HepG2 (cell line): ENCODE measurements around the gene FMC1. TPM values are rescaled to one million over a fixed set of nuclear protein-coding genes. Genes with fewer than 3 reads are reported as not detected.
A peak's percentile ranks its signal among the peaks of the same experiment; 100 is the strongest.

Experiments used
- ELK4 ChIP-seq: sonication (generic); formaldehyde crosslinking; IDR thresholded peaks from 2 replicates; pipeline ENCODE4 v1.9.0; 2021; ENCODE audit warnings: missing genetic modification reagents, borderline replicate concordance
- EZH2 ChIP-seq: conservative IDR thresholded peaks from 2 replicates; pipeline ENCODE4 v1.6.1; 2012; ENCODE audit warnings: mild to moderate bottlenecking, low read depth, low read length, moderate library complexity
- HDAC6 ChIP-seq: fragments of 200-600 bp; sonication (generic); IDR thresholded peaks from 2 replicates; pipeline ENCODE4 v1.7.0; 2017; ENCODE audit warnings: mild to moderate bottlenecking, antibody characterized with exemption, low read length, low read depth
- HOXA3 ChIP-seq: sonication (generic); formaldehyde crosslinking; IDR thresholded peaks from 2 replicates; pipeline ENCODE4 v1.5.0; 2020; ENCODE audit warnings: missing genetic modification reagents
- HOXA9 ChIP-seq: sonication (generic); formaldehyde crosslinking; IDR thresholded peaks from 2 replicates; pipeline ENCODE4 v1.8.1; 2022; ENCODE audit warnings: missing genetic modification reagents, mild to moderate bottlenecking, moderate library complexity, borderline replicate concordance
- MTF2 ChIP-seq: sonication (generic); formaldehyde crosslinking; IDR thresholded peaks from 2 replicates; pipeline ENCODE4 v1.5.0; 2020; ENCODE audit warnings: missing genetic modification reagents, borderline replicate concordance
- PRDM15 ChIP-seq: sonication (generic); formaldehyde crosslinking; IDR thresholded peaks from 2 replicates; pipeline ENCODE4 v1.4.0; 2020; ENCODE audit warnings: missing genetic modification reagents
- RARA ChIP-seq: IDR thresholded peaks from 2 replicates; pipeline ENCODE4 v1.6.1; 2016; ENCODE audit warnings: missing genetic modification reagents, missing compliant biosample characterization
- RBAK ChIP-seq: sonication (generic); formaldehyde crosslinking; IDR thresholded peaks from 2 replicates; pipeline ENCODE4 v1.5.1; 2020; ENCODE audit warnings: mild to moderate bottlenecking, missing genetic modification reagents
- SMARCC2 ChIP-seq: fragments of 450-650 bp; IDR thresholded peaks from 2 replicates; pipeline ENCODE4 v1.6.1; 2017; ENCODE audit warnings: antibody characterized with exemption, mild to moderate bottlenecking
- ZEB1 ChIP-seq: IDR thresholded peaks from 2 replicates; pipeline ENCODE4 v1.6.1; 2012; ENCODE audit warnings: mild to moderate bottlenecking, low read depth, inconsistent platforms; ENCODE audit not compliant: insufficient replicate concordance
- ZNF121 ChIP-seq: sonication (generic); formaldehyde crosslinking; IDR thresholded peaks from 2 replicates; pipeline ENCODE4 v1.5.0; 2020; ENCODE audit warnings: mild to moderate bottlenecking, missing genetic modification reagents
- ZNF160 ChIP-seq: sonication (generic); formaldehyde crosslinking; IDR thresholded peaks from 2 replicates; pipeline ENCODE4 v1.8.0; 2022; ENCODE audit warnings: mild to moderate bottlenecking, inconsistent platforms, missing genetic modification reagents
- ZNF232 ChIP-seq: sonication (generic); formaldehyde crosslinking; IDR thresholded peaks from 2 replicates; pipeline ENCODE4 v1.4.0; 2020; ENCODE audit warnings: missing genetic modification reagents, borderline replicate concordance
- ZNF557 ChIP-seq: sonication (generic); formaldehyde crosslinking; IDR thresholded peaks from 2 replicates; pipeline ENCODE4 v1.4.0; 2020; ENCODE audit warnings: missing genetic modification reagents
- ZNF558 ChIP-seq: sonication (generic); formaldehyde crosslinking; IDR thresholded peaks from 2 replicates; pipeline ENCODE4 v1.9.0; 2022; ENCODE audit warnings: mild to moderate bottlenecking, missing genetic modification reagents, borderline replicate concordance
- ZNF616 ChIP-seq: sonication (generic); formaldehyde crosslinking; IDR thresholded peaks from 2 replicates; pipeline ENCODE4 v1.5.0; 2020; ENCODE audit warnings: low read depth, mild to moderate bottlenecking, missing genetic modification reagents
- ZNF776 ChIP-seq: sonication (generic); formaldehyde crosslinking; IDR thresholded peaks from 2 replicates; pipeline ENCODE4 v1.4.0; 2020; ENCODE audit warnings: mild to moderate bottlenecking, missing genetic modification reagents
- polyA plus RNA-seq, 8 experiments: library from polyadenylated mRNA; depleted of rRNA in 3 of 8; stranded (reverse) in 7 of 8; unstranded in 1 of 8; fragments of >200 nt; fragmentation: Illumina TruSeq in 4 of 8; extraction: Trizol in 4 of 8; gene quantifications; 2 replicates each; pipeline versions ENCODE4 v1.2.1 to v1.2.3, GENCODE V29; 2011 to 2016; ENCODE audit warnings: low read depth in 4 of 8, missing spikeins in 1 of 8, mixed read lengths in 1 of 8; ENCODE audit not compliant: insufficient read depth in 1 of 8
- total RNA-seq, 5 experiments: library from RNA; depleted of rRNA; stranded (reverse); fragments of >200 nt; fragmentation: Illumina TruSeq; extraction: Trizol; gene quantifications; 2 replicates each; pipeline ENCODE4 v1.2.3, GENCODE V29; 2016; ENCODE audit warnings: low read depth in 1 of 5
- TF ChIP-seq, protein P1 (sequence below): sonication (generic); formaldehyde crosslinking; IDR thresholded peaks from 2 replicates; pipeline ENCODE4 v1.4.0; 2020; ENCODE audit warnings: missing genetic modification reagents, borderline replicate concordance

The FMC1 gene
- total and polyA plus RNA-seq, 2 of the 13 experiments (the other 11 are each of a cell fraction or from before 2014, with no cell fraction given): 39.2 to 50.7 TPM

DNA sequence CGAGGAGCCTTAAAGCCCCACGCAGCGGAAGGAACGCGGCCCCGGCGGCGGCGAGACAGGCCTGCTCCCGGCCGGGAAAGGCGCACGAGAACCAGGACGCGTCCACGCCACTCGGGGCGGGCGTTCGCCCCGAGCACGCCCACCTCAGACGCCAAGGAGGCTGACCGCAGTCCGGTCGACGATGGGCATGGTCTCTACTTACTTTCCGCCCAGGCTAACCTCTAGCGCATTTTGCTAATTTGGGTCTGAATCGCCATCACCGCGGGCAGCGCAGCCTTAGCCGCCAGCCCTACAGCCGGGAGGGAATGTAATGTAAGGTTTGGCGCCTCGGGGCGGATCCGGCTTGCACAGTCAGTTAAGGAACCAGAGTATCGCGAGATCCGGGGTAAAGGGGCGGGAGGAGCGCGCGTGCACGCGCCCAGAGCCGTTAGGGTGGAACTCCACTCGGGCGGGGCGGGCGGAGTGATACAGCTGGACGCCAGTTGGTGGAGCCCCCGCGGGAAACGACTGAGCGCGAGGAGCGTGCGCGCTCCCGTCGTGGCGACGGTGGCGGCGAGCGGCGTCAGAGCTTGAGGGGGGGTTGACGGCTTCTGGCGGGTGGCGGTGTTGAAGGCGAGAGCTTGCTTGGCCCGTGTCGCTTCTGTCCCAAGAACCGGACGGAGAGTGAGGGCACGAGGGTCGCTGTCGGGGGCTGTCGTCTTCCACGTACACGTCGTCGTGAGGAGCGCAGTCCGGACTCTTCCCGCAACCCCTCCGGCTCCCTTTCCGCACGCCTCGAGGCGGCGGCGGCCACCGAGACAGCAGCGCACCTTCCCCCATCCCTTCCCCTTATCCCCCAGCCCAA is 18.5 kb downstream of the FMC1 start, which contains the start of gene LUC7L2 (continued):
- TF ChIP-seq PRDM15 (CRISPR knock-in tag) (peak; percentile 70; the same call in 1 of the 2 replicates), SMARCC2 (no peak), ZNF121 (peak; percentile 46; the same call in 1 of the 2 replicates), HDAC6 (no peak), RBAK (CRISPR knock-in tag) (no peak), ZNF232 (peak; percentile 82), HOXA3 (peak; percentile 90), ZNF558 (CRISPR knock-in tag) (no peak), ZNF776 (CRISPR knock-in tag) (no peak), ELK4 (CRISPR knock-in tag) (0 out of 2 replicates have a peak, but pooled peaks have one; percentile 23), ZNF557 (CRISPR knock-in tag) (0 out of 2 replicates have a peak, but pooled peaks have one; percentile 66), ZEB1 (no peak), EZH2 (no peak), ZNF616 (CRISPR knock-in tag) (no peak; the same call in 1 of the 2 replicates), ZNF160 (CRISPR knock-in tag) (no peak; the same call in 1 of the 2 replicates), MTF2 (no peak), HOXA9 (CRISPR knock-in tag) (peak; percentile 94), RARA (0 out of 2 replicates have a peak, but pooled peaks have one; percentile 16)
- TF ChIP-seq, protein P1, sequence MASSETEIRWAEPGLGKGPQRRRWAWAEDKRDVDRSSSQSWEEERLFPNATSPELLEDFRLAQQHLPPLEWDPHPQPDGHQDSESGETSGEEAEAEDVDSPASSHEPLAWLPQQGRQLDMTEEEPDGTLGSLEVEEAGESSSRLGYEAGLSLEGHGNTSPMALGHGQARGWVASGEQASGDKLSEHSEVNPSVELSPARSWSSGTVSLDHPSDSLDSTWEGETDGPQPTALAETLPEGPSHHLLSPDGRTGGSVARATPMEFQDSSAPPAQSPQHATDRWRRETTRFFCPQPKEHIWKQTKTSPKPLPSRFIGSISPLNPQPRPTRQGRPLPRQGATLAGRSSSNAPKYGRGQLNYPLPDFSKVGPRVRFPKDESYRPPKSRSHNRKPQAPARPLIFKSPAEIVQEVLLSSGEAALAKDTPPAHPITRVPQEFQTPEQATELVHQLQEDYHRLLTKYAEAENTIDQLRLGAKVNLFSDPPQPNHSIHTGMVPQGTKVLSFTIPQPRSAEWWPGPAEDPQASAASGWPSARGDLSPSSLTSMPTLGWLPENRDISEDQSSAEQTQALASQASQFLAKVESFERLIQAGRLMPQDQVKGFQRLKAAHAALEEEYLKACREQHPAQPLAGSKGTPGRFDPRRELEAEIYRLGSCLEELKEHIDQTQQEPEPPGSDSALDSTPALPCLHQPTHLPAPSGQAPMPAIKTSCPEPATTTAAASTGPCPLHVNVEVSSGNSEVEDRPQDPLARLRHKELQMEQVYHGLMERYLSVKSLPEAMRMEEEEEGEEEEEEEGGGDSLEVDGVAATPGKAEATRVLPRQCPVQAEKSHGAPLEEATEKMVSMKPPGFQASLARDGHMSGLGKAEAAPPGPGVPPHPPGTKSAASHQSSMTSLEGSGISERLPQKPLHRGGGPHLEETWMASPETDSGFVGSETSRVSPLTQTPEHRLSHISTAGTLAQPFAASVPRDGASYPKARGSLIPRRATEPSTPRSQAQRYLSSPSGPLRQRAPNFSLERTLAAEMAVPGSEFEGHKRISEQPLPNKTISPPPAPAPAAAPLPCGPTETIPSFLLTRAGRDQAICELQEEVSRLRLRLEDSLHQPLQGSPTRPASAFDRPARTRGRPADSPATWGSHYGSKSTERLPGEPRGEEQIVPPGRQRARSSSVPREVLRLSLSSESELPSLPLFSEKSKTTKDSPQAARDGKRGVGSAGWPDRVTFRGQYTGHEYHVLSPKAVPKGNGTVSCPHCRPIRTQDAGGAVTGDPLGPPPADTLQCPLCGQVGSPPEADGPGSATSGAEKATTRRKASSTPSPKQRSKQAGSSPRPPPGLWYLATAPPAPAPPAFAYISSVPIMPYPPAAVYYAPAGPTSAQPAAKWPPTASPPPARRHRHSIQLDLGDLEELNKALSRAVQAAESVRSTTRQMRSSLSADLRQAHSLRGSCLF (CRISPR knock-in tag): peak; percentile 27; the same call in 1 of the 2 replicates
